ENCODE data around the gene NEK10. TPM values are rescaled to one million over a fixed set of nuclear protein-coding genes. Genes with fewer than 3 reads are reported as not detected.

Gene NEK10
- total and polyA plus RNA-seq, 2 of the 13 experiments (the other 11 are each of a cell fraction or from before 2014, with no cell fraction given) = 2.8 to 14.2 TPM

DNA sequence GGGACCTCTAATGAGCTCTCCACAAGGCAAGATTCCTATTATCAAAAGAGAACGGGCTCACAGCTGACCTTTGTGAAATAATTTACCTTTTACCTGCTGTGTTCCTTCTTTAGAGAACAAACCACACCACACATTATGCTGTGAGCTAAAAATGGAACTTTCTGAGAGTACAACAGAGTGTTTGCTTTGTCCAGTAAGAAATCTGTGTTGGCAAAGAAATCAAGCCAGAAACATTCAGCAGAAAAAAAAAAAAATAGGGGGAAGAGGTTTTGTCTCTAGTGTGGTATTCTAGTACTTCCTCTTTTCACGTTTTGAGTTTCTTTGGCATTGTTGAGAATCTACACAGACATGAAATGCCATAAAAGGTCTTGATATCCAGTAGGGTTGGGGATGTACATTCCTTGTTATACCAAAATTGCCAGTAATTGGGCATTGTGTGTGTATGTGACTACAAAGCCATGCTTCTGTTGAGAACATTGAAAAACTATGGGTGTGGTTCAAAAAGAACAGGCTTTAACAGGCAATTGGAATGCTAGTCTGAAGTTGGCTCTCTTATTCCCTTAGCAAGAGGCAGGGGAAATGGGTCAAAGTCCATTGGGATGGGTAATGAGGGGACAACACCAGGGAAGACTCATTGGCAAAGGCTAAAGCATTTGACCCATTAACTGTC is 273.5 kb downstream of the NEK10 start (continued):
- TF ChIP-seq HNF1A (IDR thresholded peaks at IDR 0.05; ENCODE audit: low read depth) (no peak), HNF1A (CRISPR knock-in tag; IDR thresholded peaks at IDR 0.05; ENCODE audit: borderline replicate concordance) (no peak), HOXD1 (CRISPR knock-in tag; IDR thresholded peaks at IDR 0.05) (no peak)

GRCh38 chr3:27094721-27095120 is 274.5 kb downstream of the NEK10 start:
- Histone ChIP-seq H3K4me3 (replicated peaks in 1 of 3; ENCODE audit: insufficient read depth in 1 of 3, low read depth in 2 of 3, low read length in 3 of 3) (no peak overlapping the region), H3K27ac (ENCODE audit: extremely low read length, insufficient read depth, low read length) (no peak overlapping the region), H3K4me1 (ENCODE audit: insufficient read depth, low read length) (no peaks in the 10 kb centered on the region), H3K79me2 (ENCODE audit: insufficient read depth, low read length) (no peaks in the 10 kb centered on the region), H3K27me3 (ENCODE audit: control insufficient read depth in 1 of 2, insufficient read depth in 2 of 2, low read length in 2 of 2) (no peaks in the 10 kb centered on the region), H3K9me3 (ENCODE audit: low read length) (no peaks in the 10 kb centered on the region), H3K36me3 (replicated peaks in 1 of 2; ENCODE audit: control insufficient read depth in 1 of 2, insufficient read depth in 2 of 2, low read length in 2 of 2) (no peaks in the 10 kb centered on the region), H4K20me1 (ENCODE audit: insufficient read depth, low read length) (no peaks in the 10 kb centered on the region), H3K9ac (ENCODE audit: insufficient read depth, low read depth, low read length) (no peak overlapping the region), H2AFZ (ENCODE audit: low read length) (no peak overlapping the region), H3K4me2 (ENCODE audit: low read depth, low read length) (no peak overlapping the region)
- 14% methylated on average over 4 of the region's 4 CpGs for WGBS (ENCODE audit: low lambda C conversion rate)
- ChIA-PET CTCF (ENCODE audit: low intra/inter-chr PET ratio, low total read pairs) (no interaction called here), POLR2A (no interaction called here)
- FAIRE-seq (no peak), ATAC-seq (no peak), DNase-seq (ENCODE audit: low spot score) (no peak)
- in situ Hi-C loops (cut with HindIII; ENCODE audit: extremely low pct_ligation_motif_present, low pct_unique_long_range_greater_than_20kb) (no loop called here), intact Hi-C loops (cut with micrococcal nuclease; ENCODE audit: unreplicated experiment) (no loop called here)
- BruUV-seq (replicated peaks) = no TSS peak
- TF ChIP-seq KMT2B (CRISPR knock-in tag; IDR thresholded peaks at IDR 0.05) = no peak
- TF ChIP-seq SNAPC4 (CRISPR knock-in tag; IDR thresholded peaks at IDR 0.05) = no peak
- no peak for TF ChIP-seq ZXDC (CRISPR knock-in tag; IDR thresholded peaks at IDR 0.05)
- TF ChIP-seq CBFB (CRISPR knock-in tag; IDR thresholded peaks at IDR 0.05) = no peak
- TF ChIP-seq HOXA7 (CRISPR knock-in tag; IDR thresholded peaks at IDR 0.05) = no peak
- no peak for TF ChIP-seq ZNF674 (CRISPR knock-in tag; IDR thresholded peaks at IDR 0.05; ENCODE audit: low read depth)
- TF ChIP-seq, protein P1, sequence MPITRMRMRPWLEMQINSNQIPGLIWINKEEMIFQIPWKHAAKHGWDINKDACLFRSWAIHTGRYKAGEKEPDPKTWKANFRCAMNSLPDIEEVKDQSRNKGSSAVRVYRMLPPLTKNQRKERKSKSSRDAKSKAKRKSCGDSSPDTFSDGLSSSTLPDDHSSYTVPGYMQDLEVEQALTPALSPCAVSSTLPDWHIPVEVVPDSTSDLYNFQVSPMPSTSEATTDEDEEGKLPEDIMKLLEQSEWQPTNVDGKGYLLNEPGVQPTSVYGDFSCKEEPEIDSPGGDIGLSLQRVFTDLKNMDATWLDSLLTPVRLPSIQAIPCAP (CRISPR knock-in tag; IDR thresholded peaks at IDR 0.05; ENCODE audit: low read depth) = no peak

All from HepG2 (cell line).